Measurements from ENCODE around the gene CEP350. TPM values are rescaled to one million over a fixed set of nuclear protein-coding genes. Genes with fewer than 3 reads are reported as not detected.

Gene CEP350
- total RNA-seq, 1 donor from 2014 or later, result 42.2 TPM

- peaks cover 24% of the 10 kb centered on the region for H3K36me3 Mint-ChIP-seq (ENCODE audit: unreplicated experiment)
- H3K9me3 Mint-ChIP-seq (ENCODE audit: unreplicated experiment), result no peaks in the 10 kb centered on the region
- DNase-seq (ENCODE audit: extremely low spot score, unreplicated experiment), result no peak
- H3K27ac Mint-ChIP-seq (ENCODE audit: unreplicated experiment), result no peak overlapping the region
- no peak overlapping the region for H3K4me3 Mint-ChIP-seq (ENCODE audit: unreplicated experiment)
- no peaks in the 10 kb centered on the region for H3K4me1 Mint-ChIP-seq (ENCODE audit: unreplicated experiment)
- H3K27me3 Mint-ChIP-seq (ENCODE audit: unreplicated experiment), result no peaks in the 10 kb centered on the region
- TF ChIP-seq, protein P1, sequence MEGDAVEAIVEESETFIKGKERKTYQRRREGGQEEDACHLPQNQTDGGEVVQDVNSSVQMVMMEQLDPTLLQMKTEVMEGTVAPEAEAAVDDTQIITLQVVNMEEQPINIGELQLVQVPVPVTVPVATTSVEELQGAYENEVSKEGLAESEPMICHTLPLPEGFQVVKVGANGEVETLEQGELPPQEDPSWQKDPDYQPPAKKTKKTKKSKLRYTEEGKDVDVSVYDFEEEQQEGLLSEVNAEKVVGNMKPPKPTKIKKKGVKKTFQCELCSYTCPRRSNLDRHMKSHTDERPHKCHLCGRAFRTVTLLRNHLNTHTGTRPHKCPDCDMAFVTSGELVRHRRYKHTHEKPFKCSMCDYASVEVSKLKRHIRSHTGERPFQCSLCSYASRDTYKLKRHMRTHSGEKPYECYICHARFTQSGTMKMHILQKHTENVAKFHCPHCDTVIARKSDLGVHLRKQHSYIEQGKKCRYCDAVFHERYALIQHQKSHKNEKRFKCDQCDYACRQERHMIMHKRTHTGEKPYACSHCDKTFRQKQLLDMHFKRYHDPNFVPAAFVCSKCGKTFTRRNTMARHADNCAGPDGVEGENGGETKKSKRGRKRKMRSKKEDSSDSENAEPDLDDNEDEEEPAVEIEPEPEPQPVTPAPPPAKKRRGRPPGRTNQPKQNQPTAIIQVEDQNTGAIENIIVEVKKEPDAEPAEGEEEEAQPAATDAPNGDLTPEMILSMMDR (IDR thresholded peaks at IDR 0.05), result no peak
Measured at GRCh38 chr1:180080439-180080838, 125.8 kb downstream of the CEP350 start.

GRCh38 chr1:180081474-180081873 lies 126.9 kb downstream of the CEP350 start:
- H3K27ac Mint-ChIP-seq (ENCODE audit: unreplicated experiment), result no peak overlapping the region
- H3K4me1 Mint-ChIP-seq (ENCODE audit: unreplicated experiment), result no peaks in the 10 kb centered on the region
- DNase-seq (ENCODE audit: extremely low spot score, unreplicated experiment), result no peak
- H3K9me3 Mint-ChIP-seq (ENCODE audit: unreplicated experiment), result no peaks in the 10 kb centered on the region
- no peaks in the 10 kb centered on the region for H3K27me3 Mint-ChIP-seq (ENCODE audit: unreplicated experiment)
- peaks cover 26% of the 10 kb centered on the region for H3K36me3 Mint-ChIP-seq (ENCODE audit: unreplicated experiment)
- no peak overlapping the region for H3K4me3 Mint-ChIP-seq (ENCODE audit: unreplicated experiment)
- TF ChIP-seq, protein P1 (IDR thresholded peaks at IDR 0.05), result no peak

DNA sequence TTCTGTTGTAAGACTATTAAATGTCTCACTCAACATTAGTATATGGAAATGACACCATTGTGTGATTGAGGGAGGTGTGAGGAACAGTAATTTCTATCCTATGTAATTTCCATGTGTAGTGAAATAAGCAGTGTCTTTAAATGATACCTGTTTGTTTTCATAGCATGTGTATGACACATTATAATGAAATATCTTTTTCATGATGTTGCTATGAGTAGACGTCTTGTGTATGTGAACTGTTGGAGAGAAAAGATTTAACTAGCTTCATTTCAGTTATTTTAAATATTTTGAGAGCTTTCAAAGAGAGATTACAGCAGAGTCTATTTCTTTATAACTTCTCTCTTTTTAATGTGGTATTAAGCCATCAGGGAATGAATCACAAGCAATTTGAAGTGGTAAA lies 128.6 kb downstream of the CEP350 start:
- no peak for DNase-seq (ENCODE audit: extremely low spot score, unreplicated experiment)
- no peaks in the 10 kb centered on the region for H3K9me3 Mint-ChIP-seq (ENCODE audit: unreplicated experiment)
- H3K4me3 Mint-ChIP-seq (ENCODE audit: unreplicated experiment), result no peak overlapping the region
- no peaks in the 10 kb centered on the region for H3K4me1 Mint-ChIP-seq (ENCODE audit: unreplicated experiment)
- TF ChIP-seq, protein P1 (IDR thresholded peaks at IDR 0.05), result no peak
- H3K36me3 Mint-ChIP-seq (ENCODE audit: unreplicated experiment), result peaks cover 25% of the 10 kb centered on the region
- H3K27ac Mint-ChIP-seq (ENCODE audit: unreplicated experiment), result no peak overlapping the region
- H3K27me3 Mint-ChIP-seq (ENCODE audit: unreplicated experiment), result no peaks in the 10 kb centered on the region

DNA sequence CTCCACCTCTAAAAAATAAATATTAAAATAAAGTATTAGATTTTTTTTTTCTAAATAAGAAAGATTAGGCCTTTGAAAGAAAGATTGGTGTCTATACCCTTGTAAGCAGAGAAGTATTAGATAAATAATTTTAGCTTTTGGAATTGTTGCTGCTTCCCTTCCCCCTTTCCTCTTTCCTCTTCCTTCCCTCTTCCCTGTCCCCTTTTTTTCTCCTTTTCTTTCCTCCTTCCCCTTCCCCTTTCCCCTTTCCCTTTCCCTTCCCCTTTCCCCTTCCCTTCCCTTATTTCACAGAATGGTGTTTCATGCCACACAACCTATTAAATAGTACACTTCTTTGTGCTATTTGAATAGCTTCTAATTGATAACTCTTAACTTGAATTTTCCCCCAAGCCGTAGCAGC lies 130.3 kb downstream of the CEP350 start:
- no peaks in the 10 kb centered on the region for H3K4me1 Mint-ChIP-seq (ENCODE audit: unreplicated experiment)
- H3K27me3 Mint-ChIP-seq (ENCODE audit: unreplicated experiment), result no peaks in the 10 kb centered on the region
- H3K27ac Mint-ChIP-seq (ENCODE audit: unreplicated experiment), result no peak overlapping the region
- H3K4me3 Mint-ChIP-seq (ENCODE audit: unreplicated experiment), result no peak overlapping the region
- no peaks in the 10 kb centered on the region for H3K9me3 Mint-ChIP-seq (ENCODE audit: unreplicated experiment)
- TF ChIP-seq, protein P1 (IDR thresholded peaks at IDR 0.05), result no peak
- peaks cover 34% of the 10 kb centered on the region for H3K36me3 Mint-ChIP-seq (ENCODE audit: unreplicated experiment)
- DNase-seq (ENCODE audit: extremely low spot score, unreplicated experiment), result no peak

- DNase-seq (ENCODE audit: extremely low spot score, unreplicated experiment), result no peak
- no peaks in the 10 kb centered on the region for H3K9me3 Mint-ChIP-seq (ENCODE audit: unreplicated experiment)
- no peak overlapping the region for H3K4me3 Mint-ChIP-seq (ENCODE audit: unreplicated experiment)
- H3K27me3 Mint-ChIP-seq (ENCODE audit: unreplicated experiment), result no peaks in the 10 kb centered on the region
- H3K27ac Mint-ChIP-seq (ENCODE audit: unreplicated experiment), result no peak overlapping the region
- H3K4me1 Mint-ChIP-seq (ENCODE audit: unreplicated experiment), result no peaks in the 10 kb centered on the region
- peaks cover 32% of the 10 kb centered on the region for H3K36me3 Mint-ChIP-seq (ENCODE audit: unreplicated experiment)
- TF ChIP-seq, protein P1 (IDR thresholded peaks at IDR 0.05), result no peak
Measured at GRCh38 chr1:180085331-180085730, 130.7 kb downstream of the CEP350 start.

Measured in osteocyte (in vitro differentiated cells).